ENCODE data around the gene ENC1.

Gene ENC1

GRCh38 chr5:74630453-74631066 is 10.0 kb downstream of the ENC1 start:
- Histone ChIP-seq H3K27me3 (no peaks in the 10 kb centered on the region), H3K36me3 (peaks cover 65% of the 10 kb centered on the region), H3K4me1 (peaks cover 33% of the 10 kb centered on the region), H3K9me3 (no peaks in the 10 kb centered on the region), H3K4me3 (ENCODE audit: low read depth, low read length) (no peak overlapping the region)
- DNase-seq = no peak
- TF ChIP-seq, protein P1, sequence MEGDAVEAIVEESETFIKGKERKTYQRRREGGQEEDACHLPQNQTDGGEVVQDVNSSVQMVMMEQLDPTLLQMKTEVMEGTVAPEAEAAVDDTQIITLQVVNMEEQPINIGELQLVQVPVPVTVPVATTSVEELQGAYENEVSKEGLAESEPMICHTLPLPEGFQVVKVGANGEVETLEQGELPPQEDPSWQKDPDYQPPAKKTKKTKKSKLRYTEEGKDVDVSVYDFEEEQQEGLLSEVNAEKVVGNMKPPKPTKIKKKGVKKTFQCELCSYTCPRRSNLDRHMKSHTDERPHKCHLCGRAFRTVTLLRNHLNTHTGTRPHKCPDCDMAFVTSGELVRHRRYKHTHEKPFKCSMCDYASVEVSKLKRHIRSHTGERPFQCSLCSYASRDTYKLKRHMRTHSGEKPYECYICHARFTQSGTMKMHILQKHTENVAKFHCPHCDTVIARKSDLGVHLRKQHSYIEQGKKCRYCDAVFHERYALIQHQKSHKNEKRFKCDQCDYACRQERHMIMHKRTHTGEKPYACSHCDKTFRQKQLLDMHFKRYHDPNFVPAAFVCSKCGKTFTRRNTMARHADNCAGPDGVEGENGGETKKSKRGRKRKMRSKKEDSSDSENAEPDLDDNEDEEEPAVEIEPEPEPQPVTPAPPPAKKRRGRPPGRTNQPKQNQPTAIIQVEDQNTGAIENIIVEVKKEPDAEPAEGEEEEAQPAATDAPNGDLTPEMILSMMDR (IDR thresholded peaks at IDR 0.05; ENCODE audit: low read depth, low read length) = no peak

DNA sequence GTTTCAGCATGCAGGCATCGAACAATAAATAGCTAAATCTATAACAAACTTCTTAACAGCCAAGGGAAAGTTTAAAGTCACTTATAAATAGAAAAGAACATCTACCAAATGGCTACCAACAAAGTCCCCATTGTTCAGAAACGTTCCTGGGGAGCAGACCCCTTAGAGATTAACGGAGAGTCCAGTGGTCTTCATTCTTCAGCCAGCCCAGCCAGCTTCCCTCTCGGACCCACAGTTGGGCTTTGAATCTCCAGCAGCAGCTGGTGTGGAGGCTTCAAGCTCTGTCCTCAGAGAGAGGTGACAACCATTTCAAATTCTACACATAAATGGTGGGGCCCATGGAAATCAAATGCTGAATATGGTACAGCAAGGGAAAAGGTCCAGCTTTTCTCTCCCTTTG is 11.2 kb downstream of the ENC1 start:
- Histone ChIP-seq H3K9me3 (no peaks in the 10 kb centered on the region), H3K36me3 (peaks cover 53% of the 10 kb centered on the region), H3K4me1 (peaks cover 39% of the 10 kb centered on the region), H3K4me3 (ENCODE audit: low read depth, low read length) (no peak overlapping the region), H3K27me3 (no peaks in the 10 kb centered on the region)
- TF ChIP-seq, protein P1 (IDR thresholded peaks at IDR 0.05; ENCODE audit: low read depth, low read length) = no peak
- no peak for DNase-seq

DNA sequence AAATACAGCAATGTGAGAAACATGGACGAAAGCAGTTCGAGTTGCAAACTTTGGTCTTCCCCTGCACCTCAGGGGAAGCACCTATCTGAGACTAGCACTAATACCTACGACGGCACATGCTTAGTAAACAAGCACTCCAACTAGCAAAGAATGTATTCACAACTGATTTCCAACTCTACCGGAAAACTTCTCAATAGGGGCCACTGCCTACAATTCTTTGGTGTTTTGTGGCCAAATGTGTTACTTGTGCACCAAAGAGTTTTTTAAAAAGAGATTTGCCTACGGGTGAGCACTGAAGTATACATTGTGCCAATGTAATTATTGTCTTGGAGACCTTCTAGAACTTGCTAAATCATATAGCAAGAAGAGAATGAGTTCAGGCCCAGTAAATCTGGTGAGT is 12.2 kb downstream of the ENC1 start:
- DNase-seq = no peak
- Histone ChIP-seq H3K4me1 (peaks cover 39% of the 10 kb centered on the region), H3K9me3 (no peaks in the 10 kb centered on the region), H3K27me3 (no peaks in the 10 kb centered on the region), H3K36me3 (peaks cover 43% of the 10 kb centered on the region), H3K4me3 (ENCODE audit: low read depth, low read length) (no peak overlapping the region)
- TF ChIP-seq, protein P1 (IDR thresholded peaks at IDR 0.05; ENCODE audit: low read depth, low read length) = no peak

- peaks cover 44% of the 10 kb centered on the region for H3K4me1 ChIP-seq
Measured at GRCh38 chr5:74627646-74628279, 12.8 kb downstream of the ENC1 start.

GRCh38 chr5:74626386-74627222 is 13.9 kb downstream of the ENC1 start:
- peak; percentile 32 for DNase-seq
- TF ChIP-seq, protein P1 (IDR thresholded peaks at IDR 0.05; ENCODE audit: low read depth, low read length) = no peak
- no peaks in the 10 kb centered on the region for H3K27me3 ChIP-seq
- H3K9me3 ChIP-seq = no peaks in the 10 kb centered on the region
- no peak overlapping the region for H3K4me3 ChIP-seq (ENCODE audit: low read depth, low read length)
- peaks cover 40% of the 10 kb centered on the region for H3K4me1 ChIP-seq
- H3K36me3 ChIP-seq = peaks cover 26% of the 10 kb centered on the region

More at GRCh38 chr5:74627646-74628279, 12.8 kb downstream of the ENC1 start:
- Histone ChIP-seq H3K36me3 (peaks cover 37% of the 10 kb centered on the region), H3K4me3 (ENCODE audit: low read depth, low read length) (no peak overlapping the region), H3K9me3 (no peaks in the 10 kb centered on the region), H3K27me3 (no peaks in the 10 kb centered on the region)
- DNase-seq = no peak
- TF ChIP-seq, protein P1 (IDR thresholded peaks at IDR 0.05; ENCODE audit: low read depth, low read length) = no peak

Data from BE2C (cell line).